CD4-positive, alpha-beta T cell (primary cell): Measurements from ENCODE around the gene CREBZF. TPM values are rescaled to one million over a fixed set of nuclear protein-coding genes. Genes with fewer than 3 reads are reported as not detected.
"Not testable (repeated sequence)": the region's sequence is repeated elsewhere in the genome, so short reads cannot be mapped to it uniquely, and the experiment has no call there.

Experiments used
- ATAC-seq: fragments of 200-7000 bp; cut with Tn5 transposase; one replicate; pipeline ENCODE4 v1.10.0; 2022; ENCODE audit warnings: mild to moderate bottlenecking; ENCODE audit not compliant: poor library complexity
- CTCF ChIA-PET: fragments of 350-600 bp; sonication (Branson Sonifier 250); formaldehyde crosslinking; loops from one replicate; lab custom pipeline; 2021; ENCODE audit warnings: antibody characterized with exemption, inconsistent platforms; lab: Charles Lee
- POLR2A ChIA-PET: fragments of 350-600 bp; sonication (Branson Sonifier 250); formaldehyde crosslinking; loops from one replicate; lab custom pipeline; 2021; ENCODE audit warnings: antibody characterized with exemption, inconsistent platforms; lab: Charles Lee
- DNase-seq, 14 experiments: peaks; one replicate each; pipeline ENCODE4 v3.0.0-alpha.2; 2013 to 2020; ENCODE audit warnings: mixed read lengths in 2 of 14
- H3K27ac ChIP-seq, 2 donors: one replicate each; pipeline versions ENCODE4 v1.5.1 to v1.7.0; 2013; ENCODE audit warnings: low read length in 2 of 2, low read depth in 1 of 2, mild to moderate bottlenecking in 1 of 2
- H3K27me3 ChIP-seq, 2 experiments: 1 replicate in 1 of 2; 2 replicates in 1 of 2; pipeline versions ENCODE4 v1.6.1 to v1.7.0; 2013; ENCODE audit warnings: low read length in 2 of 2, control low read depth in 1 of 2, mild to moderate bottlenecking in 1 of 2, moderate library complexity in 1 of 2; ENCODE audit not compliant: insufficient read depth in 2 of 2, control insufficient read depth in 1 of 2
- H3K36me3 ChIP-seq: one replicate; pipeline ENCODE4 v1.6.1; 2013; ENCODE audit warnings: low read length, control low read depth; ENCODE audit not compliant: insufficient read depth
- H3K4me1 ChIP-seq: one replicate; pipeline ENCODE4 v1.6.1; 2013; ENCODE audit warnings: low read length, control low read depth; ENCODE audit not compliant: insufficient read depth
- H3K4me3 ChIP-seq: one replicate; pipeline ENCODE4 v1.5.1; 2013; ENCODE audit warnings: mild to moderate bottlenecking, low read length, moderate library complexity
- H3K9me3 ChIP-seq, 2 experiments: 1 replicate in 1 of 2; 2 replicates in 1 of 2; pipeline versions ENCODE4 v1.6.1 to v1.7.0; 2013; ENCODE audit warnings: low read length in 2 of 2, mild to moderate bottlenecking in 2 of 2, control low read depth in 1 of 2, moderate library complexity in 1 of 2; ENCODE audit not compliant: control insufficient read depth in 1 of 2, insufficient read depth in 1 of 2
- H3K27ac Mint-ChIP-seq: one replicate; pipeline ENCODE4 v1.8.0; 2020; ENCODE audit warnings: mixed read lengths
- H3K27me3 Mint-ChIP-seq: one replicate; pipeline ENCODE4 v1.8.0; 2021; ENCODE audit warnings: mixed read lengths
- H3K36me3 Mint-ChIP-seq: one replicate; pipeline ENCODE4 v1.8.0; 2021; ENCODE audit warnings: low read depth, mixed read lengths
- H3K4me1 Mint-ChIP-seq: one replicate; pipeline ENCODE4 v1.8.0; 2021; ENCODE audit warnings: low read depth, mixed read lengths
- H3K4me3 Mint-ChIP-seq: one replicate; pipeline ENCODE4 v1.8.0; 2020; ENCODE audit warnings: mild to moderate bottlenecking, mixed read lengths
- H3K9me3 Mint-ChIP-seq: one replicate; pipeline ENCODE4 v1.8.0; 2020; ENCODE audit warnings: mixed read lengths
- intact Hi-C, 2 experiments: fragments of 100-400 bp; cut with DNase I in 1 of 2; cut with micrococcal nuclease in 1 of 2; formaldehyde crosslinking; loops; one replicate each; pipeline versions ENCODE4 v1.15.1 to v1.9.0; 2023 to 2025; cut with DNase I, micrococcal nuclease
- total RNA-seq, 174 experiments: library from RNA in 2 of 174; stranded (reverse) in 2 of 174; gene quantifications; one replicate each; pipeline ENCODE4 v1.2.3 and lab custom pipeline; 2021 to 2026
- TF ChIP-seq, protein P1 (sequence below): fragments of 200-600 bp; IDR thresholded peaks from one replicate; pipeline ENCODE4 v1.8.0; 2022; ENCODE audit warnings: antibody characterized with exemption, mild to moderate bottlenecking

The CREBZF gene
- total RNA-seq, 2 experiments from 2014 or later = 54.8 to 55.9 TPM

DNA sequence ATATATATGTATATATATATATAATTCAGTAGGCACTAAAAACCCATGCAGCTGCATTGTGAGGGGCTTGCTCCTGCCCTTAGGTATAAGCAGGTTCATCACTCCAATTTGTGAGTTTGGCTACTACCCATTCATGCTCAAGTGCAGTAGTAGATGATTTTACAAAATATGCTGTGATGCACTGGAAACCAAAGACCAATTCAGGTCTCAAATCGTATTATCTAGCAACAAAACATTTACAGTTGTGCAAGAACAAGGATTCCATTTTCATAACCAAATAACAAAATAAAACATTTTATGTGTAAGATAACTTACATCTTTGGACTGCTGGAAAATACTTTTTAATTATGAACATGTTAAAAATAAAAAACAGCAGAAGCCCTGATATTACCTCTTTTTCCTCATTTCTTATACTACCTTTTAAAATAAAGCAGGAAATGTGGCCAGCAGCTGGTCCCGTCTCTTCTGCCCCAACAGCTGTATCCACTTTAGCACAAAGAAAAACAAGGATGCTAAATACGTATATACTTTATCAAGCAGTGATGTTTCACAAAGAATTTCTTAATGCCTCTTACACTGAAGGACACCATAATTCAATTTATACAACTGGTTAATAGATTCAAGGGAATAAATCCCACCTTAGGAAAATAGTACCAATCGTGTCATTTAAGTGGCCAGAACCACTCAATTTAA lies 2.8 kb downstream of the CREBZF start:
- no peaks in the 10 kb centered on the region for H3K9me3 ChIP-seq
- Mint-ChIP-seq H3K4me1 (peaks cover 80% of the 10 kb centered on the region), H3K9me3 (no peaks in the 10 kb centered on the region), H3K36me3 (peaks cover 75% of the 10 kb centered on the region), H3K4me3 (peak overlapping the region; percentile 100), H3K27ac (peak overlapping the region; percentile 100), H3K27me3 (no peaks in the 10 kb centered on the region)
- ChIA-PET CTCF (no interaction called here), POLR2A (interaction anchor here (9.3 kb wide), 1 partner anchor 11 kb away, joined by 136 read pairs; the partner anchor contains the start of gene TMEM126A)
- H3K4me3 ChIP-seq = peak overlapping the region; percentile 94
- peaks cover 14% of the 10 kb centered on the region for H3K4me1 ChIP-seq
- no peaks in the 10 kb centered on the region for H3K27me3 ChIP-seq
- no peak overlapping the region for H3K27ac ChIP-seq
- intact Hi-C loops = loop anchor here (2.0 to 10.0 kb wide), 6 partner anchors 13 to 643 kb away; partner anchors contain the start of genes PICALM (in 2 of the 2), EED (in 1 of the 2) and HIKESHI (in 1 of the 2)
- TF ChIP-seq, protein P1, sequence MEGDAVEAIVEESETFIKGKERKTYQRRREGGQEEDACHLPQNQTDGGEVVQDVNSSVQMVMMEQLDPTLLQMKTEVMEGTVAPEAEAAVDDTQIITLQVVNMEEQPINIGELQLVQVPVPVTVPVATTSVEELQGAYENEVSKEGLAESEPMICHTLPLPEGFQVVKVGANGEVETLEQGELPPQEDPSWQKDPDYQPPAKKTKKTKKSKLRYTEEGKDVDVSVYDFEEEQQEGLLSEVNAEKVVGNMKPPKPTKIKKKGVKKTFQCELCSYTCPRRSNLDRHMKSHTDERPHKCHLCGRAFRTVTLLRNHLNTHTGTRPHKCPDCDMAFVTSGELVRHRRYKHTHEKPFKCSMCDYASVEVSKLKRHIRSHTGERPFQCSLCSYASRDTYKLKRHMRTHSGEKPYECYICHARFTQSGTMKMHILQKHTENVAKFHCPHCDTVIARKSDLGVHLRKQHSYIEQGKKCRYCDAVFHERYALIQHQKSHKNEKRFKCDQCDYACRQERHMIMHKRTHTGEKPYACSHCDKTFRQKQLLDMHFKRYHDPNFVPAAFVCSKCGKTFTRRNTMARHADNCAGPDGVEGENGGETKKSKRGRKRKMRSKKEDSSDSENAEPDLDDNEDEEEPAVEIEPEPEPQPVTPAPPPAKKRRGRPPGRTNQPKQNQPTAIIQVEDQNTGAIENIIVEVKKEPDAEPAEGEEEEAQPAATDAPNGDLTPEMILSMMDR = no peak
- DNase-seq (no peak), ATAC-seq (no peak)
- H3K36me3 ChIP-seq = peaks cover 40% of the 10 kb centered on the region

DNA sequence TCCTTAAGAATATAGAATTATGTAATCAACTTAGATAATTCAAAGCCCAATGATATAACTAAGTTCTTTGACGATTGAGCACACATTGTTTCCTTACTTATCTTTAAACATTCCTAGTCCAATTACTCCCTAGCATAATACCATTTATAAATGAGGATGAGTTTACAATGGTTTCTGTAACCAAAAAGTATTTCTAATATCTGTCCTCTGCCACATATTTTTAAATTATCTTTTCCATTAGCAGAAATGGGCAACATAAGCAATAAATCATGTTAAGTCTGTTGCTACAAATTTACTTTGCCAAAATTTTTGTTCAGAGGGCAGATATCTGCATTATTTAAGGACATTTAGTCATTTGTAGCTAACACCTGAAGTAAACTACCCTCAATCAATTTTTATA lies 6.7 kb downstream of the CREBZF start:
- Mint-ChIP-seq H3K4me3 (no peak overlapping the region), H3K9me3 (no peaks in the 10 kb centered on the region), H3K4me1 (peaks cover 78% of the 10 kb centered on the region), H3K27ac (no peak overlapping the region), H3K27me3 (no peaks in the 10 kb centered on the region), H3K36me3 (peaks cover 86% of the 10 kb centered on the region)
- H3K9me3 ChIP-seq = no peaks in the 10 kb centered on the region
- no peak overlapping the region for H3K4me3 ChIP-seq
- no peak overlapping the region for H3K27ac ChIP-seq
- no peak for DNase-seq
- intact Hi-C loops = no loop called here
- ATAC-seq = no peak
- POLR2A ChIA-PET = interaction anchor here (9.3 kb wide), 1 partner anchor 7 kb away, joined by 136 read pairs; the partner anchor contains the start of gene TMEM126A
- peaks cover 68% of the 10 kb centered on the region for H3K36me3 ChIP-seq
- peaks cover 5% of the 10 kb centered on the region for H3K4me1 ChIP-seq
- H3K27me3 ChIP-seq = no peaks in the 10 kb centered on the region
- CTCF ChIA-PET = interaction anchor here (1.5 kb wide), 1 partner anchor 30 kb away, joined by 3 read pairs; the partner anchor contains the start of gene TMEM126B
- TF ChIP-seq, protein P1 = no peak

DNA sequence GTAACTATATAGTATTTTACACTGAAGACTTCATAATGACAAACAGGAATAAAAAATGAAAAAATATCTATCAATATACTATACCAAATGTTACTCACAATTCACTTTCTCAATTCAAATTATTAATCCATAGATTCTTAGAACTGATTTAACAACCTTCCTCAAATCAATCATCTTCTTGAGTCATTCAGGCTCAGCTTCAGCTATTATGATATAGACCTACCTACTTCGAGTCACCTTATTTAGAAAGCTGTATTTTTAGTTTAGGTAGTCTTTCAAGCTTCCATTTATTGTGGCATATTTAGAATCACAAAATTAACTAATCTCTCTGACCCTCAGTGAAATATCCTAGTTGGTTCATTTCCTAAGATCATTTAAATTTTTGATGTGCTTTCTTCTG lies 8.2 kb downstream of the CREBZF start:
- DNase-seq (no peak), ATAC-seq (no peak)
- TF ChIP-seq, protein P1 = no peak
- H3K4me3 ChIP-seq = no peak overlapping the region
- H3K4me3 Mint-ChIP-seq = no peak overlapping the region
- no peaks in the 10 kb centered on the region for H3K27me3 ChIP-seq
- H3K27ac ChIP-seq = no peak overlapping the region
- no peaks in the 10 kb centered on the region for H3K9me3 ChIP-seq
- no peaks in the 10 kb centered on the region for H3K9me3 Mint-ChIP-seq
- POLR2A ChIA-PET = interaction anchor here (9.3 kb wide), 1 partner anchor 6 kb away, joined by 136 read pairs; the partner anchor contains the start of gene TMEM126A
- no peak overlapping the region for H3K27ac Mint-ChIP-seq
- no peaks in the 10 kb centered on the region for H3K4me1 ChIP-seq
- peaks cover 74% of the 10 kb centered on the region for H3K36me3 ChIP-seq
- CTCF ChIA-PET = interaction anchor here (1.6 kb wide), 1 partner anchor 198 kb away, joined by 3 read pairs; no protein-coding TSS in a partner anchor
- intact Hi-C loops = no loop called here
- peaks cover 86% of the 10 kb centered on the region for H3K36me3 Mint-ChIP-seq
- peaks cover 76% of the 10 kb centered on the region for H3K4me1 Mint-ChIP-seq
- no peaks in the 10 kb centered on the region for H3K27me3 Mint-ChIP-seq

DNA sequence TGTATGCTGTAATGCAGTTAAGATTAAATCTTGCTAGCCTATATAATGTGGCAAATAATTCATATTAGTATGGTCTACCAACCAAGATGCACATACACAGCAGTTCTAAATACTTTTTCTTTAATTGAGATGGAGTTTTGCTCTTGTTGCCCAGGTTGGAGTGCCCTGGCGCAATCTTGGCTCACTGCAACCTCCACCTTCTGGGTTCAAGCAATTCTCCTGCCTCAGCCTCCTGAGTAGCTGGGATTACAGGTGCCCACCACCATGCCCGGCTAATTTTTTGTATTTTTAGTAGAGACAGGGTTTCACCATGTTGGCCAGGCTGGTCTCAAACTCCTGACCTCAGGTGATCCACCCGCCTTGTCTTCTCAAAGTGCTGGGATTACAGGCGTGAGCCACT lies 10.6 kb downstream of the CREBZF start:
- H3K27me3 ChIP-seq, CTCF ChIA-PET, H3K27ac Mint-ChIP-seq, H3K27ac ChIP-seq, intact Hi-C loops, DNase-seq, H3K4me3 ChIP-seq, H3K4me3 Mint-ChIP-seq, H3K9me3 ChIP-seq, H3K9me3 Mint-ChIP-seq, H3K4me1 ChIP-seq, ATAC-seq, H3K27me3 Mint-ChIP-seq: not testable (repeated sequence)
- Mint-ChIP-seq H3K36me3 (peaks cover 72% of the 10 kb centered on the region), H3K4me1 (peaks cover 65% of the 10 kb centered on the region)
- peaks cover 65% of the 10 kb centered on the region for H3K36me3 ChIP-seq
- POLR2A ChIA-PET = interaction anchor here (0.9 to 8.8 kb wide), 2 partner anchors 7 to 26 kb away, joined by 4 to 136 read pairs; partner anchors contain the start of genes CREBZF and TMEM126B
